Activated effector memory CD4-positive, alpha-beta T cell treated with anti-CD3 and anti-CD28 coated beads, Interleukin-2, amount 50 U/mL, for 16 hours (primary cell): ENCODE measurements around the gene RAB3GAP1.
"Not testable (repeated sequence)": the region's sequence is repeated elsewhere in the genome, so short reads cannot be mapped to it uniquely, and the experiment has no call there.

Experiments
- DNase-seq: peaks from one replicate; pipeline ENCODE4 v3.0.0-alpha.2; 2020

Gene RAB3GAP1

DNA sequence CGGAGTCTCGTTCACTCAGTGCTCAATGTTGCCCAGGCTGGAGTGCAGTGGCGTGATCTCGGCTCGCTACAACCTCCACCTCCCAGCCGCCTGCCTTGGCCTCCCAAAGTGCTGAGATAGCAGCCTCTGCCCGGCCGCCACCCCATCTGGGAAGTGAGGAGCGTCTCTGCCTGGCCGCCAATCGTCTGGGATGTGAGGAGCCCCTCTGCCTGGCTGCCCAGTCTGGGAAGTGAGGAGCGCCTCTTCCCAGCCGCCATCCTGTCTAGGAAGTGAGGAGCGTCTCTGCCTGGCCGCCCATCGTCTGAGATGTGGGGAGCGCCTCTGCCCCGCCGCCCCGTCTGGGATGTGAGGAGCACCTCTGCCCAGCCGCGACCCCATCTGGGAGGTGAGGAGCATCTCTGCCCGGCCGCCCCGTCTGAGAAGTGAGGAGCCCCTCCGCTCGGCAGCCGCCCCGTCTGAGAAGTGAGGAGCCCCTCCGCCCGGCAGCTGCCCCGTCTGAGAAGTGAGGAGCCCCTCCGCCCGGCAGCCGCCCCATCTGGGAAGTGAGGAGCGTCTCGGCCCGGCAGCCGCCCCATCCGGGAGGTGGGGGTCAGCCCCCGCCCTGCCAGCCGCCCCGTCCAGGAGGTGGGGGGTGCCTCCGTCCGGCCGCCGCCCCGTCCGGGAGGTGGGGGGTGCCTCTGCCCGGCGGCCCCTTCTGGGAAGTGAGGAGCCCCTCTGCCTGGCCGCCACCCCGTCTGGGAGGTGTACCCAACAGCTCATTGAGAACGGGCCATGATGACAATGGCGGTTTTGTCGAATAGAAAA is 53.6 kb downstream of the RAB3GAP1 start:
- DNase-seq, result not testable (repeated sequence)

DNA sequence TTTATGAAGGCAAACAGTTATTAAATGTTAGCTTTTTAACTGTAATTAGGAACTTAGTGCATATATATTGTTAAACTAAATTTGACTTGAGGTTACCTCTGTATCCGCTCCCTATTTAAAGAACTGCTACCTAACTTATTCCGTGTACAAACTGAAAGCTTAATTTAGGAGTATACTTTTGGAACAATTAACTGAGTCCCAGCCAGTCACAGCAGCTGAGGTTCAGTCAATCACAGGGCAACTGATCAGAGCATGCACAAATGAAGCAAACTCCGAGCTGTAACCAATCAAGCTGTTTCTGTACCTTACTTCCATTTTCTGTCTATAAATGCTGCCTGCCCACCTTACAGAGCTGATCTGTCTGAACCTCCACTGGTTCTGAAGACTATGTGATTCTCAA is 61.2 kb downstream of the RAB3GAP1 start:
- no peak for DNase-seq

DNA sequence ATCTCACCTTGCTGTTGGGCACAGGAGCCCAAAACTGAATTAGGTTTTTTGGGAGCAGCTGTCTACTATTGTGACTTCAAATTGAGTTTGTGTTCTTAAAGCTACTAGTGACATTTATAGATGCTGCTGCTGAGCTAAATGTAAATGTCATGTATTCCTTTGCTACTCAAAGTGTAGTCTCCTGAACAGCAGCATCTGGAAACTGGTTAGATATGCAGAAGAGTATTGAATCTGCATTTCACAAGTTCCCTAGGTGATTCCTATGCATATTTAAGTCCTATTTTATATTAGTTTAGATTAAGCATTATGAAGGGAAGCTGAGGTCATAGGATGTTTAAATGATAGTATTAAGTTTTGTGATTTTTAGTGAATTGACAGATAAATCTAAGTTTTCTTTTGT is 67.5 kb downstream of the RAB3GAP1 start:
- DNase-seq, result no peak

DNA sequence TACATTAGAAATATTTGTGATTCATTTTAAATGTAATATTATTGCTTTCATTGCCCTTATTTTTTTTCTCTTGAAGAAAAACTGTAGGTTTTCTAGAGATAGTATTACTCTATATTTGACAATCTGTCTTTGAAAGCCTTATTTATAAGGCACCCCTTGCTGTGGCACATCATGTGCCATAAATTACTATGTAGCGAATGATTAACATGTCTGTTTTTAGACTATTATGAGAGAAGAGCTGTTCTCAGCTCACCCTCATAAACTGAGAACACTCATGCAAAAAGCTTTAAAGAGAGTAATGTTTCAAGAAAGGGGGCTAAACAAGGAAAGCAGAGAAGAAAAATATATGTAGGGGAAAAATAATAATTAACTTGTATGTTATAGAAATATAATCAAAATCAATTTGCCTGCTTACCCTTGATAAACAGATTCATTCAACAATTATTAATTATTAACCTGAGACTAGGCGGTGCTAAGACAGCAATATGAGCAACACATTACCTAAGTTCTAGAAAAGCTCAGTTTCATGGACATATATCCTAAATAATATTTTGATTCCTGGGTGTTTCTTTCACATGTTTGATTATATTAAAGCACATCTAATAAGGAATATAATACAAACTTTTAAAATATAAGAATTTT is 69.0 kb downstream of the RAB3GAP1 start:
- DNase-seq, result no peak

DNA sequence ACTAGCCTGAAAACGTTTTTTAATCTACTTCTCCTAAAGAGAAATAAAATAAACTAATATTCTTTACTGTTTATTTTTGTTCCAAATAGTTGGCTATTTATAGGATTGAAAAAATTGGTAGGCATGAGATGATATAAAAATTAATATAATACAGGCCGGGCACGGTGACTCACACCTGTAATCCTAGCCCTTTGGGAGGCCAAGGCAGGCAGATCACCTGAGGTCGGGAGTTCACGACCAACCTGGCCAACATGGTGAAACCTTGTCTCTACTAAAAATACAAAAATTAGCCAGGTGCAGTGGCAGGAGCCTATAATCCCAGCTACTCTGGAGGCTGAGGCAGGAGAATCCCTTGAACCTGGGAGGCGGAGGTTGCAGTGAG is 69.6 kb downstream of the RAB3GAP1 start:
- not testable (repeated sequence) for DNase-seq

- DNase-seq, result no peak
These were observed 73.1 kb downstream of the RAB3GAP1 start for GRCh38 chr2:135124924-135125886.

DNA sequence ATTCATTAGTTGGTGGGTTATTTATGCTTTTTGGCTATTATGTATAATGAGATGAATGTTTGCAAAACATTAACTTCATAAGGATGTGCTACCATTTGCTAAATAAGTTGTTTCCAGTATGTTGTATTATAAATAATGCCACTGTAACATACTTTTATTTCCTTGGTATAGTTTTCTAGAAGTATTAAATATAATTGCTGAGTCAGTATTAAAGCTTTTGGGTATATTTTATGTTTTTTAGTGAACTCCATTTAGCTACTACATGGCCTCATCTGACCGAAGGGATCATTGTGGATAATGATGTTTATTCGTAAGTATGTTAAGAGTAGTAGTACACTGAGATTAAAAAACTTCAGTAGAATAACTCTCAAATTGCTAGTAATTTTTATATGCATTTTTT is 73.8 kb downstream of the RAB3GAP1 start:
- no peak for DNase-seq

DNA sequence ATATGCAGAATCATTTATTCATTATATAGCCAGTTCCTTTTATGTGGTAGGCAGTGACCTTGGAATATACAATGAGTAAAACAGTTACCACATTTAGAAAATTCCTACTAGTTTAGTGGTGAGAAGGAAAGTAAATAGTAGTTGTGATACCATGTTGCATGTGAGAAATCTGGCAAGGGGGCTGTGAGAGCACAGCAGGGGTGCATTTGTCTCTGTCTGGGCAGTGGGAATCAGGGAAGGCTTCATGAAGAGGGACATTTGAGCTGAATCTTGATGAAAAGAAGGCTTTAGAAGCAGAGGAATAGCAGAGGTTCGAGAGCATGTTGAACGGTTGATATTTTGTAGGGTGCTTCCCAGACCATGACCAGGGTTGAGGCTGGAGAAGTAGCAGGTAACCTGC is 78.7 kb downstream of the RAB3GAP1 start:
- no peak for DNase-seq

GRCh38 chr2:135132314-135132713 is 80.2 kb downstream of the RAB3GAP1 start:
- no peak for DNase-seq

GRCh38 chr2:135140606-135141005 is 88.5 kb downstream of the RAB3GAP1 start:
- DNase-seq, result no peak

GRCh38 chr2:135142323-135142722 is 90.2 kb downstream of the RAB3GAP1 start:
- no peak for DNase-seq

- no peak for DNase-seq
These were observed 92.3 kb downstream of the RAB3GAP1 start for GRCh38 chr2:135144343-135144742.

- DNase-seq, result no peak
These were observed 97.2 kb downstream of the RAB3GAP1 start for GRCh38 chr2:135149251-135149650.

DNA sequence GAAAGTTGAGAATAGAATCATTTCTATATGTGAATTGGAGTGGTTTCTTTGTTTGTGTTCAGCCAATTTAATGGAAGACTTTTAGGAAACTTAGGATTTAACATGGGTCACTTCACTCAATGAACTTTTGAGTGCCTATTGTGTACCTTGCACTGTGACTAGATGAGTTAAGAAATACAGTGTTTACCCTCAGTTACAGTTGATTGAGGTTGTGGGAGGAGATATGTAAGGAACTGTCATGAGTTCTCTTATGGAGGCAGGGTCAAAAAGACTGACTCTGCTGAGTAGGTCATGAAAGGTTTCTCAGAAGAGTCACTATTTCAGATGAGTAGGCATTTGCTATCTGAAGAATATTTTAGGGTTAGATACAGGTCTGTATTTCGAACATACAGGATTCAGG is 98.6 kb downstream of the RAB3GAP1 start:
- DNase-seq, result no peak

- no peak for DNase-seq
These were observed 99.5 kb downstream of the RAB3GAP1 start for GRCh38 chr2:135151615-135152014.

DNA sequence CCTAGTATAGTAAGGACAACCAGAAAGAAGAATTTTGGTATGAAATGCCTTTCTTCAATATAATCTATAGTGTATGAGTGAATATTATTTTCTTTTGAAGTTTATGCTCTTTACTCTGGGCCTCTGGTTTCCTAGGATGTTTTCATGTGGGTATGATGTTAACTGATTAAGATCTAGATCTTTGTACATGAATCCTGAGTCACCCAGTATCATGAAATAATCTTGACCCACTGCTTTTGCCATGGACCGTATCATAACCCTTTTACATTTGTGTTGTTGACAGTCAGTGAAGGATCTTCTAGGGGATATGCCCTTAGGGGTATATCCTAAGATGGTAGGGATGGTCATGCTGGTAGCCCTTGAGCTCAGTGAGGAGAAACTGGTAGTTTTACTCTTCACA is 100.3 kb downstream of the RAB3GAP1 start:
- no peak for DNase-seq

DNA sequence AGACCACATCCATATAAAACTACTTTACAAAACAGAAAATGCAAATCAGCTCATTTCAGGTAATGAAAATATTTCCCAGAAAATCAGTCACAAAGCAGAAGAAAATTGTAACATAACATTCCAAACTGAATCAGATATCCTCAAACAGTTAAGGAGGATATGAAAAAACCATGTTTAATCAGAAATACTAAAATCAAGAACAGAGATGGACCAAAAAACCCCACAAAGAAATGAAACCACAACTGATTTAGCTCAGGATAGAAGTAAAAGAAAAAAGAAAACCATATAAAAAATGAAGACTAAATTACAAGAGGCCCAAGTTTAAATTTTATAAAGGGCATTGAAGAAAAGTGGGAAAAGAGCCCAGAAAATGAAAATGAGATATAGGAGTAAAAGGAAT is 102.9 kb downstream of the RAB3GAP1 start:
- DNase-seq, result no peak

DNA sequence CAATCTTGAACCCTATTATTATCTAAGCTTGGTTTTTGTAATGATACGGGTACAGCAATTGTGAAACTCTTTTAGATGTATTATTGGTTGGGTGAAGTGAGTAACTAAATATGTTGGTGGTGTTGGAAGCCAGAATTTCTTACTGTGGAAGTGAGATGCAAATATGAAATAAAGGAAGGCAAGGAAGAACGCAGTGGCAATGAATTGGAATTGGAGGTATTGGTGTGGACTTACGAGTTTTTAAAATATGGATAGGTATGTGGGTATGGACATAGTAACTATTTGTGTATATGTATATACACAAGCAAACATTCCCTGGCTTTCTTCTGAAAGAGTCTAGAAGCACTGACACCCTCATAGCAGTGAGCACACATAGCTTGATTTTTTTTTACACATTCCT is 105.8 kb downstream of the RAB3GAP1 start:
- no peak for DNase-seq

- no peak for DNase-seq
These were observed 107.1 kb downstream of the RAB3GAP1 start for GRCh38 chr2:135159191-135159590.

GRCh38 chr2:135162377-135162776 is 110.3 kb downstream of the RAB3GAP1 start:
- DNase-seq, result no peak

DNA sequence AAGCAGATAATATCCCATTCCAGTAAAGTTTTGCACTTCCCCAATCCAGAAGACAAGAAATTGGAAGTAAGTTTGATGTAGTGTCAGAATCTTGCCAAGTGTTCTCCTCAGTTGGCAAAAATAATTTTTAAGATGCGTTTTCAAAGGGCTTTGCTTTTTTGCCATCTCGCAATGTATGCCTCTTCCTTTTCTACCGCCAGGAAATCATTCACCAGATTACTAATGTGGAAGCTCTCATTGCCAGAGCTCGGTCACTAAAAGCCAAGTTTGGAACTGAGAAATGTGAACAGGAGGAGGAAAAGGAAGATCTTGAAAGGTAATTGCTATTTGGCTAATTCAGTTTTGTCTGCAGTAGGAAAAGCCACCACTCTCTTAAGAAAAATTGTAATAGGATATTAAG is 110.7 kb downstream of the RAB3GAP1 start:
- no peak for DNase-seq

DNA sequence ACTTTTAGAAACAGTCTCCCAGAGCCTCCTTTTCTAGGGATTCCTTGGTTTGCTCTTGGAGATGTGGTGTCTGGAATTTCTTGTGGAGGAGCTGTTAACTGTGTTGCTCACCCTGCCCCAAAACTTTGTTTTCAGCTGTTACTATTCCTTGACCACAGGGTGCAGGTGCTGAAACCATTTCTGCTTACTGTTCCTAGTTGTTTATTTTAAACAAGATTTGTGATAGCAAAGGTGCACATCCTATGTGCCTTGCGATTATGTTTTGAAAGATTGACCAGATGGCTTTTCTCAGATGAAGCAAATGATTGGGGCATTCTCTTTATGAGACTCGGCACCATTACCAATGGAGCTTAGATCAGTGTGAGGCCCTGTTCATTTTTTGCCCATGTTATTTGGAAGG is 111.2 kb downstream of the RAB3GAP1 start:
- no peak for DNase-seq

DNA sequence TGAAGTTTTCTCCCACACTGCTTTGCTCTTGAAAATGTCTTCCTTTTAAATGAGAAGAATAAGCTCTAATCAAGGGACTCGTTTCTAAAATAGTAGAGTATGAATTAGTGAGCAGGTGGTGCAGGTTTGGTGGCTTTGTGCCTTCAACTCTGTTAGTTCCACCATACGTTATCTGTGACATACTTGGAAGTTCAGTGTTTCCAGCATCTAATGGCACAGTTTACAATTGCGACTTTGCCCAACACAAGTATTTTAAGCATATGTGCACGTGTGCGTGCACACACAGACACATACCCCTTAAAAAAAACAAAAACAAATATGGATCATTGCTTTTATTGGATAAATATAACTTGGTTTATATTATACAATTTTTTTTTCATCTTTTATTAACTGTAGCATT is 111.8 kb downstream of the RAB3GAP1 start:
- no peak for DNase-seq

GRCh38 chr2:135164431-135164830 is 112.3 kb downstream of the RAB3GAP1 start:
- no peak for DNase-seq
